ENCODE measurements around the gene ADAM12.

Gene ADAM12

GRCh38 chr10:126155528-126155927 lies 232.7 kb downstream of the ADAM12 start:
- no peak for TF ChIP-seq CTCF (conservative IDR thresholded peaks at IDR 0.05; ENCODE audit: control insufficient read depth, insufficient read depth, low read depth, low read length)
- H3K4me3 ChIP-seq (ENCODE audit: control insufficient read depth, low read depth, low read length), result no peak overlapping the region
- no peak for DNase-seq (ENCODE audit: low read depth)

GRCh38 chr10:126153711-126154628 lies 234.3 kb downstream of the ADAM12 start:
- H3K4me3 ChIP-seq (ENCODE audit: control insufficient read depth, low read depth, low read length), result no peak overlapping the region
- DNase-seq (ENCODE audit: low read depth), result peak; percentile 42
- no peak for TF ChIP-seq CTCF (conservative IDR thresholded peaks at IDR 0.05; ENCODE audit: control insufficient read depth, insufficient read depth, low read depth, low read length)

- H3K4me3 ChIP-seq (ENCODE audit: control insufficient read depth, low read depth, low read length), result no peak overlapping the region
- DNase-seq (ENCODE audit: low read depth), result peak; percentile 80
- TF ChIP-seq CTCF (conservative IDR thresholded peaks at IDR 0.05; ENCODE audit: control insufficient read depth, insufficient read depth, low read depth, low read length), result no peak
Measured at GRCh38 chr10:126147866-126148587, 240.2 kb downstream of the ADAM12 start.

GRCh38 chr10:126146771-126147170 lies 241.5 kb downstream of the ADAM12 start:
- H3K4me3 ChIP-seq (ENCODE audit: control insufficient read depth, low read depth, low read length), result no peak overlapping the region
- DNase-seq (ENCODE audit: low read depth), result no peak
- no peak for TF ChIP-seq CTCF (conservative IDR thresholded peaks at IDR 0.05; ENCODE audit: control insufficient read depth, insufficient read depth, low read depth, low read length)

- TF ChIP-seq CTCF (conservative IDR thresholded peaks at IDR 0.05; ENCODE audit: control insufficient read depth, insufficient read depth, low read depth, low read length), result no peak
- no peak overlapping the region for H3K4me3 ChIP-seq (ENCODE audit: control insufficient read depth, low read depth, low read length)
- DNase-seq (ENCODE audit: low read depth), result no peak
Measured at GRCh38 chr10:126143117-126143516, 245.2 kb downstream of the ADAM12 start.

- no peak for DNase-seq (ENCODE audit: low read depth)
- TF ChIP-seq CTCF (conservative IDR thresholded peaks at IDR 0.05; ENCODE audit: control insufficient read depth, insufficient read depth, low read depth, low read length), result no peak
- no peak overlapping the region for H3K4me3 ChIP-seq (ENCODE audit: control insufficient read depth, low read depth, low read length)
Measured at GRCh38 chr10:126140746-126141273, 247.5 kb downstream of the ADAM12 start.

Measured in fibroblast of mammary gland (primary cell).